ENCODE measurements around the gene COPA.

Gene COPA

DNA sequence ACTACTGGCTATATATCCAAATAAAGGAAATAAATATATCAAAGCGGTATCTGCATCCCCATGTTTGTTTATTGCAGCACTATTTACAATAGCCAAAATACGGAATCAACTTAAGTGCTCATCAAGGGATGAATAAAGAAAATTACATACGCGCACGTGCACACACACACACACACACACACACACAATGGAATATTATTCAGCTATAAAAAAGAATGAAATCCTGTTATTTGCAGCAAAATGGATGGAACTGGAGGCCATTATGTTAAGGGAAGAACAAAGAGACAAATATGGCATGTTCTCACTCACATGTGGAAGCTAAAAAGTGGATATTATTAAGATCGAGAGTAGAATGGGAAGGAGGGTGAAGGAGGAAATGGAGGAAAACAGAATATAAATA is 20.2 kb downstream of the COPA start:
- no peak overlapping the region for H3K27ac ChIP-seq
- TF ChIP-seq, protein P1, sequence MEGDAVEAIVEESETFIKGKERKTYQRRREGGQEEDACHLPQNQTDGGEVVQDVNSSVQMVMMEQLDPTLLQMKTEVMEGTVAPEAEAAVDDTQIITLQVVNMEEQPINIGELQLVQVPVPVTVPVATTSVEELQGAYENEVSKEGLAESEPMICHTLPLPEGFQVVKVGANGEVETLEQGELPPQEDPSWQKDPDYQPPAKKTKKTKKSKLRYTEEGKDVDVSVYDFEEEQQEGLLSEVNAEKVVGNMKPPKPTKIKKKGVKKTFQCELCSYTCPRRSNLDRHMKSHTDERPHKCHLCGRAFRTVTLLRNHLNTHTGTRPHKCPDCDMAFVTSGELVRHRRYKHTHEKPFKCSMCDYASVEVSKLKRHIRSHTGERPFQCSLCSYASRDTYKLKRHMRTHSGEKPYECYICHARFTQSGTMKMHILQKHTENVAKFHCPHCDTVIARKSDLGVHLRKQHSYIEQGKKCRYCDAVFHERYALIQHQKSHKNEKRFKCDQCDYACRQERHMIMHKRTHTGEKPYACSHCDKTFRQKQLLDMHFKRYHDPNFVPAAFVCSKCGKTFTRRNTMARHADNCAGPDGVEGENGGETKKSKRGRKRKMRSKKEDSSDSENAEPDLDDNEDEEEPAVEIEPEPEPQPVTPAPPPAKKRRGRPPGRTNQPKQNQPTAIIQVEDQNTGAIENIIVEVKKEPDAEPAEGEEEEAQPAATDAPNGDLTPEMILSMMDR (conservative IDR thresholded peaks at IDR 0.05): no peak
- TF ChIP-seq ZFX (IDR thresholded peaks at IDR 0.05): no peak

DNA sequence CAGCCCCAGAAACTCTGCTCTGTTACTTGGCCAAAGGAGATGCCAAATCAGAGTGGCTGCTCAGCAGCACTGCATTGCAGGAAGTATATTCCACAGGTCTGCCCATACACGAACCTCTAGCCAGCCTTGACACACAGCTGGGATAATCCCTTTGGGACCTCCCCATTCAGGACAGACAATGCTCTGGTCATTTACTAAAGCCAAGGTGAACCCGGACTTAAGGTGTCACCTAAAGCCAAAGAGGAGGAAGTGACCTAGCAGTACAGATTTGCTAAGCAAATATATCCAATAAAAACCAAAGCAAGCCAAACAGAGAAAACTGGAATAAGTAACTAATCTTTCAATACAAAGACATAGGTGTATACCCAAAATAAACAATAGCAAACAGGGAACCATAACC is 27.7 kb downstream of the COPA start:
- no peak for TF ChIP-seq ZFX (IDR thresholded peaks at IDR 0.05)
- TF ChIP-seq, protein P1 (conservative IDR thresholded peaks at IDR 0.05): no peak
- H3K27ac ChIP-seq: peak overlapping the region; percentile 80

DNA sequence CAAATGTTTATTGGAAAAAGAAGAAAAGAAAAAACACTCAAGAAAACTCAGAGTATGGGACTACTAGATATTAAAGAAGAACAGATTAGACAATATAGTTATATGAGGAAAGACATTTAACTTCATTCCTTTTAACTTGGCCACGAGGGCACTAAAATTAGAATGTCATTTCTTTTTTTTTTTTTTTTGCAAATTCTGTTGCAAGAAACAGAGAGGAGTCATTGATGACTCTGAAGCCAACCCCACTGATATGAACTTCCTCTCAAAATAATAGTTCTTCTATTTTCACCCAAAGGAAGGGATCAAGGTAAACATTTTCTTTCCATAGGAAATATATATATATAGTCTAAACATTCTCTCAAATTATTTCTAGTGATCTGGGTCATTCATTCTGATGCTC is 33.5 kb downstream of the COPA start:
- TF ChIP-seq, protein P1 (conservative IDR thresholded peaks at IDR 0.05): no peak
- no peak for TF ChIP-seq ZFX (IDR thresholded peaks at IDR 0.05)
- H3K27ac ChIP-seq: no peak overlapping the region

DNA sequence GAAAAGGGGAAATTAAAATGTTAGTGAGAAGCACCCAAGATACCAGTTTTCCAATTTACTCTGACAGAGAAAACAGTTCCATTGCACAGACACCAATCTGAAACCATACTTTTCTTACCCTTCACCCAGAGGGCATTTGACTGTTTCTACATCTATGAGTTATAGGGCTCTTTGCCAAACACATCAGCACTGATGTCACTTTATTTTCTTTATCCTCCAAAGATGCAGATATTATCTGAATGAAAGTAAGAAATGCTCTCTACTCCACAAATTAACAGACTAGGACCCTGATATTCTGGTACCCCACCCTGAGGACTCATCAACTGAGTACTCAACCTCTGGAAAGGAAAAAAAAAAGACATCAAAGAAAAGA is 33.9 kb downstream of the COPA start:
- TF ChIP-seq ZFX (IDR thresholded peaks at IDR 0.05): no peak
- TF ChIP-seq, protein P1 (conservative IDR thresholded peaks at IDR 0.05): no peak
- no peak overlapping the region for H3K27ac ChIP-seq

DNA sequence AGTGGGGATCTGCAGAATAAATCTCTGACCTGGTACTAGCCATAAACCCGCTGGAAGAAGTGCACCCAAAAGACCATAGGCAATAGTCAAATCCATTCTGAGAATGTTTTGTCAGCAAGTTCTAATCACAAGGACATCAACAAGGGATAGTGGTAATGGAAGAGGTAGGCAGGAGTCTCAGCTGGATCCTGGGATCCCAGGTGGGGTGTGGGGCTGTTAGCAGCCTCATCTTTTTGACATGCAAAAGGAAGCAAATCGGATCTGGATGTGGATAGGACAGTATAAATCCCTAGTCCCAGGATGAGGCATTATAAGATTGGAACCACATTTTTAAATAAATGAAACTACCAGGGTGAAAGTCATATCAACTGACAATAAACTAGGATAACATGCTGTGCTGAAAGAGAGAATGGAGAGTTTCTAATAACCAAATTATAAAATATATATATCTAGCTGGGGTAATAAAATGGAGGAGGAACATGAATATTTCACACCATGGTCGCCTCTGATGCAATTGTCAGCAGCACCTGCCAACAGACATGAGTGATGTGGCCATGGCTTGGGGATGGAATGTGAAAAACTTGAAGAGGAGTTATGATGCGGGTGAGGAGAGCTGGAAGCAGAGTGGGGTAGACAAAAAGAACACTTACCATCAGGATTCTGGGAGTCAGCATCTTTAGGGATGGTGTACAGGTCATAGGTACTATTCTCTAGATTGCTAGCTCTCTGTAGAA is 34.4 kb downstream of the COPA start:
- H3K27ac ChIP-seq: no peak overlapping the region

DNA sequence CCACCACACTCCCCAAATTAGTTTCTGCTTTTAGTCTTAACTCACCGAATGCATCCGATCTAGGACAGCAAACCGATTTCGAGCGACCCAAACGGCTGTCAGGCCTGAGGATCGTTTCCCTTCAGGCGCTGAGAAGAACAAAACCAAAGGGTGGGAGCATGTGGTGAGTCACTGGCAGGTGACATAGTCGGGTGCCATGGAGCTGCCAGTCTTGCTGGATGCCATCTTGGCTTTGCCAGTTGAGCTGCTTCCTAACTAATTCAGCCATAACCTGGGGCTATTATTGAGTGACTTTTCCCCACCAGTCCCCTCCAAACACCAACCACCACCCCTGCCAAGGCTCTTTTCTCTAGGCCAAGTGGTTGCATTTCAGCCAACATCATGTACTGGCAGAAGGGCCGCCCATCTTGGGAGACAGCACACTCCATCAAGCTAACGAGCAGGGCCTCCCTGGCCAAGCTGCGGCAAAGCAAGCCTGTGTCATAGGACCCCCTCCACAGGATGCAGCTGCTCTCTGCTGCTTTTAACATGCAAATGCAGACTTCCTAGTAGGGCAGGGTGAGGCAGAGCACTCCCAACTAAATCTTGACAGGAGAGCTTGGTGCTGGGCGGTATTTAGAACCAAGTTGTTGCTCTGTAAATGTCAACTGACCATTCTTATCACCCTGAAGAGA is 35.8 kb downstream of the COPA start:
- no peak overlapping the region for H3K27ac ChIP-seq
- TF ChIP-seq ZFX (IDR thresholded peaks at IDR 0.05): no peak
- TF ChIP-seq, protein P1 (conservative IDR thresholded peaks at IDR 0.05): no peak

More for the DNA sequence above, 34.4 kb downstream of the COPA start:
- no peak for TF ChIP-seq ZFX (IDR thresholded peaks at IDR 0.05)
- TF ChIP-seq, protein P1 (conservative IDR thresholded peaks at IDR 0.05): no peak

DNA sequence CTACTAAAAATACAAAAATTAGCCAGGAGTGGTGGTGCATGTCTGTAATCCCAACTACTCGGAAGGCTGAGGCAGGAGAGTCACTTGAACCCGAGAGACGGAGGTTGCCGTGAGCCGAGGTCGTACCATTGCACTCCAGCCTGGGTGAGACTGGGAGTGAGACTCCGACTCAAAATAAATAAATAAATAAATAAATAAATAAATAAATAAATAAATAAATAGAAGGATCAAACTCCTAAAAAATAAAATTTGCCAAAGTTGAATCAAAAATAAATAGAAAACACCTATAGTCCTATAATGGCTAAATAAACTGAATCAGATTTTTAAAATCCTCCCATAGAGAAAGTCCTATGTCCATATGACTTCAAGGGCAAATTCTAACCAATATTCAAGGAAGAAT is 42.9 kb downstream of the COPA start:
- no peak for TF ChIP-seq ZFX (IDR thresholded peaks at IDR 0.05)
- TF ChIP-seq, protein P1 (conservative IDR thresholded peaks at IDR 0.05): no peak

More for the DNA sequence above, 42.9 kb downstream of the COPA start:
- H3K27ac ChIP-seq: no peak overlapping the region

Data from C4-2B (cell line).